Tibial artery (tissue), 4 donors: ENCODE measurements around the gene NKG7.

Experiments
- DNase-seq, 2 donors: peaks; one replicate each; pipeline ENCODE4 v3.0.0-alpha.2; 2019
- H3K27ac ChIP-seq, 2 donors: fragments of 200-600 bp; sonication (generic) in 1 of 2; 1 replicate in 1 of 2; 2 replicates in 1 of 2; pipeline ENCODE4 v1.5.1; 2018 to 2019; ENCODE audit warnings: mild to moderate bottlenecking in 1 of 2
- H3K27me3 ChIP-seq, 2 donors: fragments of 200-600 bp; sonication (generic) in 1 of 2; one replicate each; pipeline versions ENCODE4 v1.5.1 to v1.6.0; 2016 to 2019
- H3K36me3 ChIP-seq, 3 donors: fragments of 200-600 bp; sonication (generic) in 2 of 3; one replicate each; pipeline ENCODE4 v1.5.1; 2016 to 2019; ENCODE audit warnings: mild to moderate bottlenecking in 2 of 3
- H3K4me1 ChIP-seq, 4 donors: fragments of 200-600 bp; sonication (generic) in 2 of 4; 1 replicate in 3 of 4; 2 replicates in 1 of 4; pipeline ENCODE4 v1.5.1; 2016 to 2019
- H3K4me3 ChIP-seq, 2 donors: fragments of 200-600 bp; sonication (generic) in 1 of 2; 1 replicate in 1 of 2; 2 replicates in 1 of 2; pipeline ENCODE4 v1.5.1; 2018 to 2019; ENCODE audit warnings: mild to moderate bottlenecking in 2 of 2
- H3K9me3 ChIP-seq, 3 donors: fragments of 200-600 bp; sonication (generic) in 1 of 3; one replicate each; pipeline ENCODE4 v1.5.1; 2016 to 2019
- CTCF ChIP-seq, 2 experiments: fragments of 200-600 bp in 1 of 2; fragments of 450-650 bp in 1 of 2; IDR thresholded peaks; one replicate each; pipeline ENCODE4 v1.5.1; 2017 to 2019; ENCODE audit warnings: antibody characterized with exemption in 2 of 2, mild to moderate bottlenecking in 1 of 2, moderate library complexity in 1 of 2
- intact Hi-C: fragments of 100-400 bp; cut with DNase I; formaldehyde crosslinking; loops from one replicate; pipeline ENCODE4 v1.15.0; 2023; ENCODE audit warnings: low total_unique reads

NKG7 gene

GRCh38 chr19:51354103-51354741, 18.2 kb downstream of the NKG7 start:
- H3K9me3 ChIP-seq = no peaks in the 10 kb centered on the region
- no peaks in the 10 kb centered on the region for H3K27me3 ChIP-seq
- H3K4me3 ChIP-seq = no peak overlapping the region
- DNase-seq = no peak
- H3K36me3 ChIP-seq = peaks cover 7 to 38% (median 27%) of the 10 kb centered on the region in 3 donors
- intact Hi-C loops = no loop called here
- no peak overlapping the region for H3K27ac ChIP-seq
- no peak for TF ChIP-seq CTCF (IDR thresholded peaks at IDR 0.05)
- no peaks in the 10 kb centered on the region for H3K4me1 ChIP-seq

- no peak for TF ChIP-seq CTCF (IDR thresholded peaks at IDR 0.05)
- no peak overlapping the region for H3K4me3 ChIP-seq
- H3K27ac ChIP-seq = no peak overlapping the region
- H3K36me3 ChIP-seq = peaks cover 7 to 42% (median 32%) of the 10 kb centered on the region in 3 donors
- no peak for DNase-seq
- H3K27me3 ChIP-seq = no peaks in the 10 kb centered on the region
- intact Hi-C loops = no loop called here
- H3K4me1 ChIP-seq = no peaks in the 10 kb centered on the region
- no peaks in the 10 kb centered on the region for H3K9me3 ChIP-seq
Measured at GRCh38 chr19:51352783-51353360, 19.6 kb downstream of the NKG7 start.

GRCh38 chr19:51351266-51351990, 21.0 kb downstream of the NKG7 start:
- Histone ChIP-seq H3K9me3 (no peaks in the 10 kb centered on the region), H3K27ac (no peak overlapping the region), H3K4me1 (no peaks in the 10 kb centered on the region), H3K4me3 (no peak overlapping the region), H3K27me3 (no peaks in the 10 kb centered on the region), H3K36me3 (peaks cover 7 to 56% (median 34%) of the 10 kb centered on the region in 3 donors)
- no peak for TF ChIP-seq CTCF (IDR thresholded peaks at IDR 0.05)
- DNase-seq = no peak
- intact Hi-C loops = no loop called here

GRCh38 chr19:51347209-51347928, 25.1 kb downstream of the NKG7 start:
- H3K9me3 ChIP-seq = no peaks in the 10 kb centered on the region
- no peak for TF ChIP-seq CTCF (IDR thresholded peaks at IDR 0.05)
- intact Hi-C loops = no loop called here
- H3K27ac ChIP-seq = no peak overlapping the region
- no peaks in the 10 kb centered on the region for H3K27me3 ChIP-seq
- H3K4me3 ChIP-seq = no peak overlapping the region
- peaks cover 7 to 70% (median 37%) of the 10 kb centered on the region in 3 donors for H3K36me3 ChIP-seq
- no peak for DNase-seq
- H3K4me1 ChIP-seq = no peaks in the 10 kb centered on the region

GRCh38 chr19:51346742-51347141, 25.7 kb downstream of the NKG7 start:
- no peaks in the 10 kb centered on the region for H3K4me1 ChIP-seq
- intact Hi-C loops = no loop called here
- no peak overlapping the region for H3K27ac ChIP-seq
- no peak for TF ChIP-seq CTCF (IDR thresholded peaks at IDR 0.05)
- H3K9me3 ChIP-seq = no peaks in the 10 kb centered on the region
- H3K27me3 ChIP-seq = no peaks in the 10 kb centered on the region
- no peak overlapping the region for H3K4me3 ChIP-seq
- DNase-seq = no peak
- H3K36me3 ChIP-seq = peaks cover 7 to 63% (median 33%) of the 10 kb centered on the region in 3 donors
